ENCODE measurements around the gene OLFML2A.

Gene OLFML2A

DNA sequence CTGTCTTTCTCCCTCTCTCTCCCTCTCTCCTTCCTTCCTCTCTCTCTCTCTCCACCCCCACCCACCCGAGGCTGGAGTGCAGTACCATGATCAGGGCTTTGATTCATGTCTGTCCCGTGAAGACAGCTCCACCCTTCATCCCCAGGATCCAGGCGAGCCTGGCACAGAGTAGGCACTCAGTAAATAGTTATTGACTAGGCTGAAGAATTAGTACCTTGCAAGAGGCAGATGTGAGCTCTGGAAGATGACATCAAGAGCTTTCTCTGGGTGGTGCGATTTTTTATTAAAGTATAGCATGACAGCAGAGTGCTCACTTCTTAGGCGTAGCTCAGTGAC is 52.4 kb downstream of the OLFML2A start:
- Histone ChIP-seq H3K27ac (ENCODE audit: extremely low read depth, low read depth, low read length) (no peak overlapping the region), H3K4me3 (ENCODE audit: low read depth, low read length) (no peak overlapping the region), H3K4me1 (ENCODE audit: control insufficient read depth, insufficient read depth, low read length) (peaks cover 3% of the 10 kb centered on the region), H3K36me3 (ENCODE audit: control insufficient read depth in 2 of 2, insufficient read depth in 1 of 2, low read length in 2 of 2) (no peaks in the 10 kb centered on the region), H3K9me3 (ENCODE audit: control insufficient read depth, insufficient read depth, low read depth, low read length) (no peaks in the 10 kb centered on the region)
- CTCF ChIA-PET: interaction anchor here (0.6 to 31.1 kb wide), 5 partner anchors 11 to 53 kb away, joined by 3 to 1257 read pairs (median 6); partner anchors contain the start of genes NR6A1 and OLFML2A
- no peak for TF ChIP-seq ZNF391 (tag by site-specific recombination; IDR thresholded peaks at IDR 0.05; ENCODE audit: borderline replicate concordance, low read depth)
- TF ChIP-seq, protein P1, sequence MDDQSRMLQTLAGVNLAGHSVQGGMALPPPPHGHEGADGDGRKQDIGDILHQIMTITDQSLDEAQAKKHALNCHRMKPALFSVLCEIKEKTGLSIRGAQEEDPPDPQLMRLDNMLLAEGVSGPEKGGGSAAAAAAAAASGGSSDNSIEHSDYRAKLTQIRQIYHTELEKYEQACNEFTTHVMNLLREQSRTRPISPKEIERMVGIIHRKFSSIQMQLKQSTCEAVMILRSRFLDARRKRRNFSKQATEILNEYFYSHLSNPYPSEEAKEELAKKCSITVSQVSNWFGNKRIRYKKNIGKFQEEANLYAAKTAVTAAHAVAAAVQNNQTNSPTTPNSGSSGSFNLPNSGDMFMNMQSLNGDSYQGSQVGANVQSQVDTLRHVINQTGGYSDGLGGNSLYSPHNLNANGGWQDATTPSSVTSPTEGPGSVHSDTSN (CRISPR knock-in tag; IDR thresholded peaks at IDR 0.05): no peak
- no peak for TF ChIP-seq ZNF37A (tag by site-specific recombination; IDR thresholded peaks at IDR 0.05)
- no peak for TF ChIP-seq MZF1 (tag by site-specific recombination; IDR thresholded peaks at IDR 0.05; ENCODE audit: borderline replicate concordance)
- TF ChIP-seq, protein P2, sequence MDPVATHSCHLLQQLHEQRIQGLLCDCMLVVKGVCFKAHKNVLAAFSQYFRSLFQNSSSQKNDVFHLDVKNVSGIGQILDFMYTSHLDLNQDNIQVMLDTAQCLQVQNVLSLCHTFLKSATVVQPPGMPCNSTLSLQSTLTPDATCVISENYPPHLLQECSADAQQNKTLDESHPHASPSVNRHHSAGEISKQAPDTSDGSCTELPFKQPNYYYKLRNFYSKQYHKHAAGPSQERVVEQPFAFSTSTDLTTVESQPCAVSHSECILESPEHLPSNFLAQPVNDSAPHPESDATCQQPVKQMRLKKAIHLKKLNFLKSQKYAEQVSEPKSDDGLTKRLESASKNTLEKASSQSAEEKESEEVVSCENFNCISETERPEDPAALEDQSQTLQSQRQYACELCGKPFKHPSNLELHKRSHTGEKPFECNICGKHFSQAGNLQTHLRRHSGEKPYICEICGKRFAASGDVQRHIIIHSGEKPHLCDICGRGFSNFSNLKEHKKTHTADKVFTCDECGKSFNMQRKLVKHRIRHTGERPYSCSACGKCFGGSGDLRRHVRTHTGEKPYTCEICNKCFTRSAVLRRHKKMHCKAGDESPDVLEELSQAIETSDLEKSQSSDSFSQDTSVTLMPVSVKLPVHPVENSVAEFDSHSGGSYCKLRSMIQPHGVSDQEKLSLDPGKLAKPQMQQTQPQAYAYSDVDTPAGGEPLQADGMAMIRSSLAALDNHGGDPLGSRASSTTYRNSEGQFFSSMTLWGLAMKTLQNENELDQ (tag by site-specific recombination; IDR thresholded peaks at IDR 0.05; ENCODE audit: low read depth): no peak
- no peak for TF ChIP-seq ZNF654 (tag by site-specific recombination; IDR thresholded peaks at IDR 0.05; ENCODE audit: low read depth)
- no peak for TF ChIP-seq ZFP3 (tag by site-specific recombination; IDR thresholded peaks at IDR 0.05; ENCODE audit: low read depth)
- TF ChIP-seq ZIC2 (tag by site-specific recombination; IDR thresholded peaks at IDR 0.05): no peak
- no peak for TF ChIP-seq ZNF501 (tag by site-specific recombination; IDR thresholded peaks at IDR 0.05)
- no peak for TF ChIP-seq ZNF274 (IDR thresholded peaks at IDR 0.05; ENCODE audit: low read length)
- TF ChIP-seq ZNF274 (tag by site-specific recombination; IDR thresholded peaks at IDR 0.05; ENCODE audit: borderline replicate concordance): no peak
- no peak for TF ChIP-seq ZNF660 (tag by site-specific recombination; IDR thresholded peaks at IDR 0.05)
- no peak for TF ChIP-seq OVOL3 (tag by site-specific recombination; IDR thresholded peaks at IDR 0.05)
- TF ChIP-seq, protein P3, sequence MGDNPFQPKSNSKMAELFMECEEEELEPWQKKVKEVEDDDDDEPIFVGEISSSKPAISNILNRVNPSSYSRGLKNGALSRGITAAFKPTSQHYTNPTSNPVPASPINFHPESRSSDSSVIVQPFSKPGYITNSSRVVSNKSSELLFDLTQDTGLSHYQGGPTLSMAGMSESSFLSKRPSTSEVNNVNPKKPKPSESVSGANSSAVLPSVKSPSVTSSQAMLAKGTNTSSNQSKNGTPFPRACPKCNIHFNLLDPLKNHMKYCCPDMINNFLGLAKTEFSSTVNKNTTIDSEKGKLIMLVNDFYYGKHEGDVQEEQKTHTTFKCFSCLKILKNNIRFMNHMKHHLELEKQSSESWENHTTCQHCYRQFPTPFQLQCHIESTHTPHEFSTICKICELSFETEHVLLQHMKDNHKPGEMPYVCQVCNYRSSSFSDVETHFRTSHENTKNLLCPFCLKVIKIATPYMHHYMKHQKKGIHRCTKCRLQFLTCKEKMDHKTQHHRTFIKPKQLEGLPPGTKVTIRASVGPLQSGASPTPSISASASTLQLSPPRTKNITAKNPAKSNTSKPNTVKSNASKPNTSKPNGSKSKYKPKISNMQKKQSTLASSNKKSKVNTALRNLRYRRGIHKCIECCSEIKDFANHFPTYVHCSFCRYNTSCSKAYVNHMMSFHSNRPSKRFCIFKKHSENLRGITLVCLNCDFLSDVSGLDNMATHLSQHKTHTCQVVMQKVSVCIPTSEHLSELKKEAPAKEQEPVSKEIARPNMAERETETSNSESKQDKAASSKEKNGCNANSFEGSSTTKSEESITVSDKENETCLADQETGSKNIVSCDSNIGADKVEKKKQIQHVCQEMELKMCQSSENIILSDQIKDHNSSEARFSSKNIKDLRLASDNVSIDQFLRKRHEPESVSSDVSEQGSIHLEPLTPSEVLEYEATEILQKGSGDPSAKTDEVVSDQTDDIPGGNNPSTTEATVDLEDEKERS (tag by site-specific recombination; IDR thresholded peaks at IDR 0.05): no peak
- TF ChIP-seq ZNF610 (tag by site-specific recombination; IDR thresholded peaks at IDR 0.05; ENCODE audit: borderline replicate concordance): no peak
- no peak for TF ChIP-seq ZFP37 (tag by site-specific recombination; IDR thresholded peaks at IDR 0.05)
- TF ChIP-seq ZNF837 (tag by site-specific recombination; IDR thresholded peaks at IDR 0.05): no peak
- TF ChIP-seq ZNF530 (tag by site-specific recombination; IDR thresholded peaks at IDR 0.05; ENCODE audit: low read depth): no peak
- no peak for TF ChIP-seq ZNF843 (tag by site-specific recombination; IDR thresholded peaks at IDR 0.05)
- TF ChIP-seq ZNF426 (tag by site-specific recombination; IDR thresholded peaks at IDR 0.05): no peak
- no peak for TF ChIP-seq ZFP69B (tag by site-specific recombination; IDR thresholded peaks at IDR 0.05)
- POLR2A ChIA-PET: interaction anchor here (0.7 to 1.5 kb wide), 3 partner anchors 12 to 1323 kb away, joined by 3 read pairs; no protein-coding TSS in a partner anchor

All from HEK293 (cell line).